H9 (cell line): ENCODE data around the gene RNF157. TPM values are rescaled to one million over a fixed set of nuclear protein-coding genes. Genes with fewer than 3 reads are reported as not detected.

Experiments used
- DNase-seq: peaks from one replicate; pipeline ENCODE4 v3.0.0-alpha.2; 2017
- H2AFZ ChIP-seq: one replicate; pipeline ENCODE4 v1.6.1; 2013; ENCODE audit warnings: mild to moderate bottlenecking, low read length, control low read depth, moderate library complexity
- H2AK5ac ChIP-seq: 2 replicates; pipeline ENCODE4 v1.6.1; 2013; ENCODE audit warnings: low read length, control low read depth, mixed read lengths; ENCODE audit not compliant: insufficient read length
- H2BK120ac ChIP-seq: one replicate; pipeline ENCODE4 v1.6.1; 2013; ENCODE audit warnings: low read depth, mild to moderate bottlenecking, low read length, control low read depth, inconsistent platforms; ENCODE audit not compliant: poor library complexity, severe bottlenecking
- H2BK12ac ChIP-seq: 2 replicates; pipeline ENCODE4 v1.6.1; 2013; ENCODE audit warnings: low read length, control low read depth, mixed read lengths, low read depth; ENCODE audit not compliant: insufficient read length
- H2BK15ac ChIP-seq: 2 replicates; pipeline ENCODE4 v1.6.1; 2013; ENCODE audit warnings: low read depth, low read length, control low read depth
- H2BK20ac ChIP-seq: one replicate; pipeline ENCODE4 v1.6.1; 2013; ENCODE audit warnings: low read depth, mild to moderate bottlenecking, low read length, control low read depth, inconsistent platforms; ENCODE audit not compliant: poor library complexity, severe bottlenecking
- H2BK5ac ChIP-seq: 2 replicates; pipeline ENCODE4 v1.6.1; 2013; ENCODE audit warnings: low read length, control low read depth, mixed read lengths; ENCODE audit not compliant: insufficient read length
- H3K14ac ChIP-seq: 2 replicates; pipeline ENCODE4 v1.6.1; 2013; ENCODE audit warnings: low read length, control low read depth; ENCODE audit not compliant: insufficient read depth
- H3K18ac ChIP-seq: 2 replicates; pipeline ENCODE4 v1.6.1; 2013; ENCODE audit warnings: low read depth, mild to moderate bottlenecking, mixed read lengths, low read length, control low read depth; ENCODE audit not compliant: insufficient read length
- H3K23ac ChIP-seq: 2 replicates; pipeline ENCODE4 v1.6.1; 2013; ENCODE audit warnings: low read length, control low read depth, mixed read lengths, low read depth; ENCODE audit not compliant: insufficient read length
- H3K23me2 ChIP-seq: 2 replicates; pipeline ENCODE4 v1.6.1; 2013; ENCODE audit warnings: low read depth, mild to moderate bottlenecking, mixed read lengths, low read length, control low read depth; ENCODE audit not compliant: insufficient read length, poor library complexity, severe bottlenecking
- H3K27ac ChIP-seq: 2 replicates; pipeline ENCODE4 v1.5.1; 2013; ENCODE audit warnings: low read length, control low read depth, mixed read lengths, low read depth; ENCODE audit not compliant: insufficient read length
- H3K27me3 ChIP-seq: 2 replicates; pipeline ENCODE4 v1.6.1; 2013; ENCODE audit warnings: low read length, control low read depth, inconsistent platforms; ENCODE audit not compliant: insufficient read depth
- H3K4ac ChIP-seq: 2 replicates; pipeline ENCODE4 v1.6.1; 2013; ENCODE audit warnings: low read depth, mild to moderate bottlenecking, control low read depth, inconsistent platforms, low read length, moderate library complexity
- H3K4me1 ChIP-seq: 2 replicates; pipeline ENCODE4 v1.6.1; 2013; ENCODE audit warnings: low read length, control low read depth, inconsistent platforms; ENCODE audit not compliant: insufficient read depth
- H3K4me2 ChIP-seq: 2 replicates; pipeline ENCODE4 v1.6.1; 2013; ENCODE audit warnings: low read length, control low read depth, mixed read lengths; ENCODE audit not compliant: insufficient read length, insufficient read depth
- H3K56ac ChIP-seq: 2 replicates; pipeline ENCODE4 v1.6.1; 2013; ENCODE audit warnings: low read depth, mild to moderate bottlenecking, mixed read lengths, low read length, control low read depth; ENCODE audit not compliant: insufficient read length
- H3K79me1 ChIP-seq: 2 replicates; pipeline ENCODE4 v1.6.1; 2013; ENCODE audit warnings: low read depth, mild to moderate bottlenecking, moderate library complexity, low read length, control low read depth, inconsistent platforms; ENCODE audit not compliant: insufficient read depth, poor library complexity, severe bottlenecking
- H3K79me2 ChIP-seq: 2 replicates; pipeline ENCODE4 v1.6.1; 2013; ENCODE audit warnings: low read length, control low read depth, inconsistent platforms; ENCODE audit not compliant: insufficient read depth
- H3K9ac ChIP-seq: 2 replicates; pipeline ENCODE4 v1.6.1; 2013; ENCODE audit warnings: low read length, control low read depth, mixed read lengths; ENCODE audit not compliant: insufficient read length; ENCODE audit errors: extremely low read depth
- H3K9me3 ChIP-seq: one replicate; pipeline ENCODE4 v1.6.1; 2013; ENCODE audit warnings: low read depth, low read length, inconsistent platforms; ENCODE audit not compliant: control insufficient read depth
- H3T11ph ChIP-seq: one replicate; pipeline ENCODE4 v1.6.1; 2013; ENCODE audit warnings: mild to moderate bottlenecking, low read length, control low read depth, inconsistent platforms
- H4K20me1 ChIP-seq: one replicate; pipeline ENCODE4 v1.6.1; 2013; ENCODE audit not compliant: control insufficient read depth, insufficient read length, insufficient read depth
- H4K5ac ChIP-seq: 2 replicates; pipeline ENCODE4 v1.6.1; 2013; ENCODE audit warnings: low read depth, mild to moderate bottlenecking, mixed read lengths, low read length, control low read depth; ENCODE audit not compliant: insufficient read length
- H4K8ac ChIP-seq: replicated peaks from 2 replicates; pipeline ENCODE4 v1.6.1; 2013; ENCODE audit warnings: low read length, control low read depth, mixed read lengths, low read depth; ENCODE audit not compliant: insufficient read length
- H4K91ac ChIP-seq: 2 replicates; pipeline ENCODE4 v1.6.1; 2013; ENCODE audit warnings: low read depth, mild to moderate bottlenecking, moderate library complexity, mixed read lengths, low read length, control low read depth; ENCODE audit not compliant: insufficient read length
- H3K27ac Mint-ChIP-seq, 3 experiments: 2 replicates in 2 of 3; 3 replicates in 1 of 3; pipeline ENCODE4 v1.8.0; 2020 to 2021; ENCODE audit warnings: mixed read lengths in 3 of 3, mild to moderate bottlenecking in 1 of 3, moderate library complexity in 1 of 3
- H3K27me3 Mint-ChIP-seq: 2 replicates; pipeline ENCODE4 v1.8.0; 2021; ENCODE audit warnings: low read depth, mild to moderate bottlenecking, moderate library complexity, mixed read lengths
- H3K36me3 Mint-ChIP-seq, 3 experiments: 2 replicates in 2 of 3; 3 replicates in 1 of 3; pipeline ENCODE4 v1.8.0; 2020 to 2021; ENCODE audit warnings: low read depth in 3 of 3, mixed read lengths in 3 of 3; ENCODE audit not compliant: insufficient read depth in 1 of 3
- H3K4me1 Mint-ChIP-seq, 2 experiments: 2 replicates each; pipeline ENCODE4 v1.8.0; 2020; ENCODE audit warnings: mixed read lengths in 2 of 2
- H3K4me3 Mint-ChIP-seq, 2 experiments: 2 replicates in 1 of 2; 3 replicates in 1 of 2; pipeline ENCODE4 v1.8.0; 2020 to 2021; ENCODE audit warnings: mild to moderate bottlenecking in 2 of 2, mixed read lengths in 2 of 2, moderate library complexity in 1 of 2
- H3K9me3 Mint-ChIP-seq, 2 experiments: 2 replicates in 1 of 2; 3 replicates in 1 of 2; pipeline ENCODE4 v1.8.0; 2020; ENCODE audit warnings: mild to moderate bottlenecking in 2 of 2, mixed read lengths in 2 of 2, moderate library complexity in 1 of 2
- WGBS: extraction: QIAGEN DNeasy Blood & Tissue Kit; methylation state at CpG from one replicate; pipeline ENCODE4 v1.1.7; 2013; ENCODE audit warnings: missing lambda C conversion rate, low lambda C conversion rate, mixed read lengths; ENCODE audit not compliant: insufficient read length; ENCODE audit errors: extremely low coverage; 5-methylcytosine and 5-hydroxymethylcytosine counted together
- total RNA-seq: library from RNA; stranded (reverse); gene quantifications from 2 replicates; pipeline ENCODE4 v1.2.1, GENCODE V29; 2021
- TF ChIP-seq, protein P1 (sequence below): fragments of 200-600 bp; sonication (generic); conservative IDR thresholded peaks from 3 replicates; pipeline ENCODE4 v1.8.0; 2021; ENCODE audit warnings: antibody characterized with exemption, mild to moderate bottlenecking

RNF157 gene
- total RNA-seq, 1 experiment from 2014 or later: 9.9 TPM

DNA sequence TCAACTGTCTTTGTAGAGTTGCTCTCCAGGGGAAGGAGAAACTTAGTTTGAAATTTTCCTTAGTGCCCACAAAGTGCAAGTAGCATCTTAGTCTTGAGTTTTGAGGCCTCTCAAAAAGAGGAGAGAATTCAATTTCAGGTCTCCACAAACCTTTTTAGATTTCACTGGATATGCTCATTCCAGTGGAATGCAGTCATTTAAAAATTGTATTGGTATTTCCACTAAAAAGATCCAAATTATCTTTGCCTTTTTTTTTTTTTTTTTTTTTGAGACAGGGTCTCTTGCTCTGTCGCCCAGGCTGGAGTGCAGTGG lies 92.3 kb downstream of the RNF157 start:
- H3K14ac ChIP-seq: no peak overlapping the region
- H2BK5ac ChIP-seq: no peak overlapping the region
- H4K5ac ChIP-seq: no peak overlapping the region
- no peaks in the 10 kb centered on the region for H3K23me2 ChIP-seq
- WGBS: no CpG with 5 or more reads among the region's 1 CpG
- H3K4me2 ChIP-seq: no peak overlapping the region
- peaks cover 18% of the 10 kb centered on the region for H3K4me1 ChIP-seq
- H2BK120ac ChIP-seq: no peak overlapping the region
- no peak overlapping the region for H2BK15ac ChIP-seq
- H3K4ac ChIP-seq: no peak overlapping the region
- TF ChIP-seq, protein P1, sequence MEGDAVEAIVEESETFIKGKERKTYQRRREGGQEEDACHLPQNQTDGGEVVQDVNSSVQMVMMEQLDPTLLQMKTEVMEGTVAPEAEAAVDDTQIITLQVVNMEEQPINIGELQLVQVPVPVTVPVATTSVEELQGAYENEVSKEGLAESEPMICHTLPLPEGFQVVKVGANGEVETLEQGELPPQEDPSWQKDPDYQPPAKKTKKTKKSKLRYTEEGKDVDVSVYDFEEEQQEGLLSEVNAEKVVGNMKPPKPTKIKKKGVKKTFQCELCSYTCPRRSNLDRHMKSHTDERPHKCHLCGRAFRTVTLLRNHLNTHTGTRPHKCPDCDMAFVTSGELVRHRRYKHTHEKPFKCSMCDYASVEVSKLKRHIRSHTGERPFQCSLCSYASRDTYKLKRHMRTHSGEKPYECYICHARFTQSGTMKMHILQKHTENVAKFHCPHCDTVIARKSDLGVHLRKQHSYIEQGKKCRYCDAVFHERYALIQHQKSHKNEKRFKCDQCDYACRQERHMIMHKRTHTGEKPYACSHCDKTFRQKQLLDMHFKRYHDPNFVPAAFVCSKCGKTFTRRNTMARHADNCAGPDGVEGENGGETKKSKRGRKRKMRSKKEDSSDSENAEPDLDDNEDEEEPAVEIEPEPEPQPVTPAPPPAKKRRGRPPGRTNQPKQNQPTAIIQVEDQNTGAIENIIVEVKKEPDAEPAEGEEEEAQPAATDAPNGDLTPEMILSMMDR: no peak; the same call in 2 of the 3 replicates
- H3K9me3 ChIP-seq: no peaks in the 10 kb centered on the region
- Mint-ChIP-seq H3K9me3 (no peaks in the 10 kb centered on the region), H3K27ac (no peak overlapping the region), H3K27me3 (peaks cover 32% of the 10 kb centered on the region), H3K36me3 (no peaks in the 10 kb centered on the region; a peak in 1 of 7 replicates), H3K4me3 (no peak overlapping the region), H3K4me1 (peaks cover 33 to 41% of the 10 kb centered on the region in 2 experiments)
- no peak overlapping the region for H2BK20ac ChIP-seq
- H3K23ac ChIP-seq: no peak overlapping the region
- DNase-seq: no peak
- H3K79me2 ChIP-seq: no peaks in the 10 kb centered on the region
- no peak overlapping the region for H3K27ac ChIP-seq
- H2BK12ac ChIP-seq: no peak overlapping the region
- no peaks in the 10 kb centered on the region for H3K79me1 ChIP-seq
- no peak overlapping the region for H3K18ac ChIP-seq
- no peak overlapping the region for H3K56ac ChIP-seq
- H3T11ph ChIP-seq: no peak overlapping the region
- no peak overlapping the region for H2AK5ac ChIP-seq
- peaks cover 3% of the 10 kb centered on the region; the same call in 1 of the 2 replicates for H3K27me3 ChIP-seq
- H4K20me1 ChIP-seq: no peaks in the 10 kb centered on the region
- H4K8ac ChIP-seq: no peak overlapping the region
- H4K91ac ChIP-seq: no peak overlapping the region
- H2AFZ ChIP-seq: no peak overlapping the region
- H3K9ac ChIP-seq: no peak overlapping the region
